H1 (cell line): ENCODE measurements around the gene MCF2L2. TPM values are rescaled to one million over a fixed set of nuclear protein-coding genes. Genes with fewer than 3 reads are reported as not detected.

Source experiments
- BACH1 ChIP-seq: IDR thresholded peaks from 2 replicates; pipeline ENCODE4 v1.6.1; 2012; ENCODE audit warnings: low read length, improper control_type of control experiment
- CTCF ChIP-seq, 3 experiments: IDR thresholded peaks; 1 replicate in 2 of 3; 2 replicates in 1 of 3; pipeline versions ENCODE4 v1.5.1 to v1.6.1; 2011; ENCODE audit warnings: low read length in 3 of 3, mild to moderate bottlenecking in 3 of 3, inconsistent platforms in 2 of 3, low read depth in 1 of 3, moderate library complexity in 1 of 3; ENCODE audit not compliant: insufficient read depth in 1 of 3; ENCODE audit errors: control extremely low read depth in 1 of 3
- RAD21 ChIP-seq, 2 experiments: IDR thresholded peaks in 1 of 2; conservative IDR thresholded peaks in 1 of 2; 2 replicates each; pipeline ENCODE4 v1.6.1; 2011; ENCODE audit warnings: low read depth in 2 of 2, low read length in 2 of 2, improper control_type of control experiment in 1 of 2, inconsistent platforms in 1 of 2, mild to moderate bottlenecking in 1 of 2, moderate library complexity in 1 of 2
- SIN3A ChIP-seq, 2 experiments: IDR thresholded peaks in 1 of 2; conservative IDR thresholded peaks in 1 of 2; 2 replicates each; pipeline ENCODE4 v1.6.1; 2011 to 2012; ENCODE audit warnings: low read length in 2 of 2, improper control_type of control experiment in 1 of 2, low read depth in 1 of 2, mild to moderate bottlenecking in 1 of 2
- YY1 ChIP-seq: IDR thresholded peaks from 2 replicates; pipeline ENCODE4 v1.6.1; 2011; ENCODE audit warnings: low read depth, mild to moderate bottlenecking, low read length
- polyA plus RNA-seq, 7 experiments: library from polyadenylated mRNA; depleted of rRNA in 3 of 7; stranded (reverse) in 5 of 7; unstranded in 2 of 7; fragments of >200 nt in 5 of 7; fragments of 200-250 nt in 2 of 7; gene quantifications; 1 replicate in 5 of 7; 2 replicates in 1 of 7; 4 replicates in 1 of 7; pipeline versions ENCODE4 v1.2.1 to v1.2.3, GENCODE V29; 2011 to 2013; ENCODE audit warnings: missing spikeins in 2 of 7, mixed read lengths in 2 of 7
- total RNA-seq: library from RNA; stranded (reverse); fragmentation: NEBNext Ultra II Directional; extraction: Animal tissue kit (Norgen Biotek cat#: 25700); gene quantifications from 2 replicates; pipeline ENCODE4 v1.2.1, GENCODE V29; 2021
- TF ChIP-seq, protein P1 (sequence below): fragments of 300-600 bp; sonication (generic); IDR thresholded peaks from 2 replicates; pipeline ENCODE4 v1.7.1; 2012; ENCODE audit warnings: low read length, moderate library complexity, mild to moderate bottlenecking, inconsistent platforms; ENCODE audit not compliant: insufficient replicate concordance

MCF2L2 gene
- total and polyA plus RNA-seq, 2 of the 8 experiments (the other 6 are each of a cell fraction or from before 2014, with no cell fraction given), result 4.1 to 13.7 TPM

GRCh38 chr3:183161552-183162336 lies 266.7 kb downstream of the MCF2L2 start (continued):
- TF ChIP-seq RAD21 (IDR thresholded peaks at IDR 0.05 in 1 of 2, conservative IDR thresholded peaks at IDR 0.05 in 1 of 2; ENCODE audit: low read depth in 2 of 2, low read length in 2 of 2) (peak; percentile 29 to 43; a peak in 2 of 4 replicates), YY1 (0 out of 2 replicates have a peak, but pooled peaks have one; percentile 7), BACH1 (no peak), SIN3A (conservative IDR thresholded peaks at IDR 0.05 in 1 of 2, IDR thresholded peaks at IDR 0.05 in 1 of 2; ENCODE audit: low read depth in 1 of 2, low read length in 2 of 2) (peak in 1 of 2 experiments; percentile 60; a peak in 1 of 4 replicates), CTCF (IDR thresholded peaks at IDR 0.05; ENCODE audit: control extremely low read depth in 1 of 3, insufficient read depth in 1 of 3, low read depth in 1 of 3, low read length in 3 of 3) (peak in 2 of 3 experiments; percentile 28 to 39; a peak in 2 of 4 replicates)
- TF ChIP-seq, protein P1, sequence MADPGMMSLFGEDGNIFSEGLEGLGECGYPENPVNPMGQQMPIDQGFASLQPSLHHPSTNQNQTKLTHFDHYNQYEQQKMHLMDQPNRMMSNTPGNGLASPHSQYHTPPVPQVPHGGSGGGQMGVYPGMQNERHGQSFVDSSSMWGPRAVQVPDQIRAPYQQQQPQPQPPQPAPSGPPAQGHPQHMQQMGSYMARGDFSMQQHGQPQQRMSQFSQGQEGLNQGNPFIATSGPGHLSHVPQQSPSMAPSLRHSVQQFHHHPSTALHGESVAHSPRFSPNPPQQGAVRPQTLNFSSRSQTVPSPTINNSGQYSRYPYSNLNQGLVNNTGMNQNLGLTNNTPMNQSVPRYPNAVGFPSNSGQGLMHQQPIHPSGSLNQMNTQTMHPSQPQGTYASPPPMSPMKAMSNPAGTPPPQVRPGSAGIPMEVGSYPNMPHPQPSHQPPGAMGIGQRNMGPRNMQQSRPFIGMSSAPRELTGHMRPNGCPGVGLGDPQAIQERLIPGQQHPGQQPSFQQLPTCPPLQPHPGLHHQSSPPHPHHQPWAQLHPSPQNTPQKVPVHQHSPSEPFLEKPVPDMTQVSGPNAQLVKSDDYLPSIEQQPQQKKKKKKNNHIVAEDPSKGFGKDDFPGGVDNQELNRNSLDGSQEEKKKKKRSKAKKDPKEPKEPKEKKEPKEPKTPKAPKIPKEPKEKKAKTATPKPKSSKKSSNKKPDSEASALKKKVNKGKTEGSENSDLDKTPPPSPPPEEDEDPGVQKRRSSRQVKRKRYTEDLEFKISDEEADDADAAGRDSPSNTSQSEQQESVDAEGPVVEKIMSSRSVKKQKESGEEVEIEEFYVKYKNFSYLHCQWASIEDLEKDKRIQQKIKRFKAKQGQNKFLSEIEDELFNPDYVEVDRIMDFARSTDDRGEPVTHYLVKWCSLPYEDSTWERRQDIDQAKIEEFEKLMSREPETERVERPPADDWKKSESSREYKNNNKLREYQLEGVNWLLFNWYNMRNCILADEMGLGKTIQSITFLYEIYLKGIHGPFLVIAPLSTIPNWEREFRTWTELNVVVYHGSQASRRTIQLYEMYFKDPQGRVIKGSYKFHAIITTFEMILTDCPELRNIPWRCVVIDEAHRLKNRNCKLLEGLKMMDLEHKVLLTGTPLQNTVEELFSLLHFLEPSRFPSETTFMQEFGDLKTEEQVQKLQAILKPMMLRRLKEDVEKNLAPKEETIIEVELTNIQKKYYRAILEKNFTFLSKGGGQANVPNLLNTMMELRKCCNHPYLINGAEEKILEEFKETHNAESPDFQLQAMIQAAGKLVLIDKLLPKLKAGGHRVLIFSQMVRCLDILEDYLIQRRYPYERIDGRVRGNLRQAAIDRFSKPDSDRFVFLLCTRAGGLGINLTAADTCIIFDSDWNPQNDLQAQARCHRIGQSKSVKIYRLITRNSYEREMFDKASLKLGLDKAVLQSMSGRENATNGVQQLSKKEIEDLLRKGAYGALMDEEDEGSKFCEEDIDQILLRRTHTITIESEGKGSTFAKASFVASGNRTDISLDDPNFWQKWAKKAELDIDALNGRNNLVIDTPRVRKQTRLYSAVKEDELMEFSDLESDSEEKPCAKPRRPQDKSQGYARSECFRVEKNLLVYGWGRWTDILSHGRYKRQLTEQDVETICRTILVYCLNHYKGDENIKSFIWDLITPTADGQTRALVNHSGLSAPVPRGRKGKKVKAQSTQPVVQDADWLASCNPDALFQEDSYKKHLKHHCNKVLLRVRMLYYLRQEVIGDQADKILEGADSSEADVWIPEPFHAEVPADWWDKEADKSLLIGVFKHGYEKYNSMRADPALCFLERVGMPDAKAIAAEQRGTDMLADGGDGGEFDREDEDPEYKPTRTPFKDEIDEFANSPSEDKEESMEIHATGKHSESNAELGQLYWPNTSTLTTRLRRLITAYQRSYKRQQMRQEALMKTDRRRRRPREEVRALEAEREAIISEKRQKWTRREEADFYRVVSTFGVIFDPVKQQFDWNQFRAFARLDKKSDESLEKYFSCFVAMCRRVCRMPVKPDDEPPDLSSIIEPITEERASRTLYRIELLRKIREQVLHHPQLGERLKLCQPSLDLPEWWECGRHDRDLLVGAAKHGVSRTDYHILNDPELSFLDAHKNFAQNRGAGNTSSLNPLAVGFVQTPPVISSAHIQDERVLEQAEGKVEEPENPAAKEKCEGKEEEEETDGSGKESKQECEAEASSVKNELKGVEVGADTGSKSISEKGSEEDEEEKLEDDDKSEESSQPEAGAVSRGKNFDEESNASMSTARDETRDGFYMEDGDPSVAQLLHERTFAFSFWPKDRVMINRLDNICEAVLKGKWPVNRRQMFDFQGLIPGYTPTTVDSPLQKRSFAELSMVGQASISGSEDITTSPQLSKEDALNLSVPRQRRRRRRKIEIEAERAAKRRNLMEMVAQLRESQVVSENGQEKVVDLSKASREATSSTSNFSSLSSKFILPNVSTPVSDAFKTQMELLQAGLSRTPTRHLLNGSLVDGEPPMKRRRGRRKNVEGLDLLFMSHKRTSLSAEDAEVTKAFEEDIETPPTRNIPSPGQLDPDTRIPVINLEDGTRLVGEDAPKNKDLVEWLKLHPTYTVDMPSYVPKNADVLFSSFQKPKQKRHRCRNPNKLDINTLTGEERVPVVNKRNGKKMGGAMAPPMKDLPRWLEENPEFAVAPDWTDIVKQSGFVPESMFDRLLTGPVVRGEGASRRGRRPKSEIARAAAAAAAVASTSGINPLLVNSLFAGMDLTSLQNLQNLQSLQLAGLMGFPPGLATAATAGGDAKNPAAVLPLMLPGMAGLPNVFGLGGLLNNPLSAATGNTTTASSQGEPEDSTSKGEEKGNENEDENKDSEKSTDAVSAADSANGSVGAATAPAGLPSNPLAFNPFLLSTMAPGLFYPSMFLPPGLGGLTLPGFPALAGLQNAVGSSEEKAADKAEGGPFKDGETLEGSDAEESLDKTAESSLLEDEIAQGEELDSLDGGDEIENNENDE, result no peak
